HG03457 (cell line): ENCODE results near the gene HLCS.

Experiments
- ATAC-seq: cut with Tn5 transposase; IDR thresholded peaks from one replicate; pipeline ENCODE4 v1.9.1; 2021; ENCODE audit warnings: moderate number of reproducible peaks; ENCODE audit not compliant: unreplicated experiment

Gene HLCS

DNA sequence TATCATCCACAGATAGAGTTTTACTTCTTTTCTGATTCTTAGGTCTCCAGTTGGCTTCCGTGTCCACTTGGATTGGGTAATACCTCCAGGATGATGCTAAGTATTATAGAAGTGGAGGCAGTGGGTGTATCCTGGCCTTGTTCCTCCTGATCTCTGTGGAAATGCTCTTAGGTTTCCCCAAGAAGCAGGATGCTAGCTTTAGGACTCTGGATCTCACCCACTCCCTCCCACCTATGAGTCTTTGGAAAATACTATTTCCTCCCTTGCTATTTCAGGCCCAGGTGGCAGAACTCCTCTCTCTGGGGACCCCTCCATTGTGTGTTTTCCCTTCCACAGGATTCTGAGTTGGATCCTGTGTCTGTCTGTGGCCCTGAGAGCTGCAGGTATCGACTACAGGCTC, 180.9 kb downstream of the HLCS start:
- no peak for ATAC-seq

DNA sequence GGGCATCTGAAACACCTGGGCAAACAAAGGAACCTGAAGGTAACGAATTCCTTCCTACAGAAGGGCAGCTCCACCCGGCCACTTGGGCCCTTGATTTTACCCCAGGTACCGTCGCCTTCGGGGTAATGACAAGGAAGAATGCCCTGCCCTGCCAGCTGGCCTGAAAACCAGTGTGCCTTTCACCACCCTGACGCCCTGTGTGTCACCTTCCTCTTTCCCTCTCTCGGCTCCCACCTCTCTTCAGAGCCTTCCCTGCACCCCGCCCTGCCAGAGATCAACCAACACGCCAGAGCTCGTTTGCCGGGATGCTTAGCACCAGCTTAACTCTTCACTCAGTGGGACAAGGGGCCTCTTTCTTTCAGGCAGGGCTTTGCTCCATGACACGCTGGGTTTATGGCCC, 181.5 kb downstream of the HLCS start:
- ATAC-seq: no peak

DNA sequence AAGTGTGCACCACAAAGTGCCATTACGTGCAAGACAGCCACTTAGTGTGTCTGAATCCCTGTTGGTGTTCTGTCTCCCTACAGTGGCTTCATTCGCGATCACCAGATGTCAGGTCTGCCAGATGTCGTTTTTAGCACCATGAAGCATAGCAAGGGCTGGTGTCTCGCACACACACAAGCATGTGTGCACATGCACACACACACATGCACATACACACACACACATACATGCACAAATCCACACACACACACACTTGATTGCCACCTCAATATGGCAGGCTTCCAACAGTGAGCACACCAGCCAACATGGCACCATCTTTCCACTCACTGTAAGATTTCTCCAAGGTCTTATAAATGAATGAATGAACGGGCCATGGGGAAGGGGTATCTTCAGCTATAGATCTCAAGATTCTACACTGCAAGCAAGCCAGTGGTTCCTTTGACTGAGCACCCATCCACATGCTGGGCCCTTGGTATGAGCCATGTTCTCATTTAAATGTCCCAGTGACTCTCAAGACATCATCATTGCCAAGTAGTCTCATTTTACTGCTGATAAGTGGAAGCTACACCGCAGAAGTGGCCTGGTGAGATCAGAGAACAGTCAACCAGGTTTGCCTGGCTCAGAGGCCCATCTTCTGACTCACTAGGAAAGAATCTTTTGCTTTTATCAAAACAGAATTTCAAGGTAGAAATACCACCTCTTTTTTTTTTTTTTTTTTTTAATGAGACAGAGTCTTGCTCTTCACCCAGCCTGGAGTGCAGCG, 182.7 kb downstream of the HLCS start:
- ATAC-seq: no peak

DNA sequence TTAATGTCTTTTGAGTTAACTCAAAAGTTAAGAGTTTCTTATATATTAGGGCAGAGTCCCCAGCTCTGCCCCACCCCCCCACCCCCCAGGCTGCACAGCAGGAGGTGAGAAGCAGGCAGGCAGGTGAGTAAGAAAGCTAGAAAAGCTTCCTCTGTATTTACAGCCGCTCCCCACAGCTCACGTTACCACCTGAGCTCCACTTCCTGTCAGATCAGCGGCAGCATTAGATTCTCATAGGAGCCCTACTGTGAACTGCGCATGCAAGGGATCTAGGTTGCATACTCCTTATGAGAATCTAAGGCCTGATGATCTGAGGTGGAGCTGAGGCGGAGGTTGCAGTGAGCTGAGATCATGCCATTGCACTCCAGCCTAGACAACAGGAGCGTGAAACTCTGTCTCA, 185.6 kb downstream of the HLCS start:
- ATAC-seq: no peak

GRCh38 chr21:36776981-36777617, 189.4 kb downstream of the HLCS start:
- no peak for ATAC-seq

DNA sequence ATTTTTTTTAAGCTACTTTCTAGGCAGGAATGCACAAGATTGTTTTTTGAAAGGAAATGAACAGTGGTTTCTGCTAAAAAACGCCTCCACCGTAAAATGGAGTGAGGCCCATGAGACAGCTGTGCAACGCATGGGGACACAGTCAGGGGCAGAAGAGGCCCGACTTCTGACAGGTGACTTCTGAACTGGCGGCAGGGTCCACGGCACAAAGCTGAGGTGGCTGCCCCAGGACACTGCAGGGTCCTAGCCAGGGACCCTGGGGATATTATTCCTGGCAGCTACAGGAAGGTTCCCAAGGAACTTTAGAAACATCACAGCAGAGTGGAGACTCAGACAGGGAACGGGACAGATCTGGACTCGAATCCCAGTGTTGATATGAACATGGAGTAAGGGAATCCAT, 192.5 kb downstream of the HLCS start:
- no peak for ATAC-seq

- ATAC-seq: no peak
Observed at GRCh38 chr21:36773117-36773516, 193.4 kb downstream of the HLCS start.

- no peak for ATAC-seq
Observed at GRCh38 chr21:36769051-36769839, 197.2 kb downstream of the HLCS start.

DNA sequence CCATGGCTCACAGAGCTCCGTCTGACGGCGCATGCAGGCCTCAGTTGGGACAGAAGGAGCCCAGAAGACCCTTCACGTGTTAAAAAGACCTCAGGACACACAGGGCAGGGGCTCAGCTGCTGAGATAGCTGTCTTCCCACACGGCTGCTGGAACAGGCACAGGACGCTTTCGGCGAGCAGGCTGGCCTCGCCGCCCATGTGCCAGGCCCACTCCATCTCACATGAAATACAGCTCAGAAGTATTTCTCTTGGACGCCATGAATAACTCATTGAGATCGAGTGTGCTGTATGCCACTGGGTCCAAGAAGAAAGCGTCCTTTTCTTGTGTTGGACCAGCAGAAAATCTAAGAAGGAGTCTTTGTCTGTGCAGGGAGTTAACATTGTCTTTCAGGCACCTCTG, 198.0 kb downstream of the HLCS start:
- no peak for ATAC-seq

DNA sequence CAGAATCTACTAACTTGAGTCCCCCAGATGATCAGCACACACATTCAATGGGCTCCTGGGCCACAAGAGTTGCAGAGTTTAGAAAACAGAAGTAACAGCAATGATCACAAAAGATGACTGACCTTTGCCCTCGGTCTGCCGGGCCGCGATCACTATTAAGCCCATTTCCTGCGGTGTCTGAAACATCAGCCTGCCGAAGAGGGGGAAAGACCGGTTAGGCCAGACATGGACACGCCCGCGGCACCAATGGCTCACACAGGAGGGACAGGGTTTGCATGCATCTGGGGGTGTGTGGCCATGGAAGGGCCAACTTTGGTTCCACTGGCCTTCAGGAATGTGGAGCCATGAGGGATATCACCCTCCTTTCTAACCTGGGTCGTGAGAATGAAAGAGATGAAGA, 199.4 kb downstream of the HLCS start:
- no peak for ATAC-seq

DNA sequence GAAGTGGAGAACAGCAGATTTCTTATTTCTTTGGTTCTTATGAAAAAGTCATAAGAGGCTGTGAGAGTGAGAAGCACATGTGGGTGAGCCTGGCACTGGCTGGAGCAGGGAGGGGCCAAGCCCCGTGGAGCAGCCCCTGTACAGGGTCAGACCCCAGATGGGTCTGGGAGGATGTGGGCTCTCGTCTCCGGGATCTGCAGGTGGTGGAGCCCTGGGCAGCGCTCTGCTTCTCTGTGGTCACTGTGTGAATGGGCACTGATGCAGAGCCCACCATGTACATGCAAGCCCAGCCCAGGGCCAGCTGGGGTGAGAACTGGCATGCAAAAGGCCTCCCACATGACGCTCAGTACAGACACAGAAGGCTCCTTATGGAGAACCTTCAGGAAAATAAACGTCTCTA, 200.0 kb downstream of the HLCS start:
- no peak for ATAC-seq

DNA sequence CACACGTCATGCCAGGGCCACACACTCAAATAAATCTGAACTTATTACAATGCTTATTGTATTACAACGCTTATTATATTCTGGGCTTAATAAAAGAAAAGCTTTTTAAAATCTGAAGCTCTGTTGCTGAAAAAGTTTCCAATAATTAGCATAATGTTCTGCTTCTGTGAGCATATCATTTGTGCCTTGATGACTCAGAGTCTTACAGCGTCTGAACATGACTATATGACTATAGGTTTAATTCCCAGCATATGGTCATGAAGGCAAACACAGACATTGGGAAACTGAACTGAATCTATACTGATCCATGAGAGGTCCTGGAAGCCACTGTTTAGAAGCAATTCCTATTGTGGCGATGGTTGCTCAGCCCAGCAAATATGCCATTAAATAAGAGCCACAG, 201.2 kb downstream of the HLCS start:
- no peak for ATAC-seq

- ATAC-seq: no peak
Observed at GRCh38 chr21:36763305-36763704, 203.2 kb downstream of the HLCS start.

DNA sequence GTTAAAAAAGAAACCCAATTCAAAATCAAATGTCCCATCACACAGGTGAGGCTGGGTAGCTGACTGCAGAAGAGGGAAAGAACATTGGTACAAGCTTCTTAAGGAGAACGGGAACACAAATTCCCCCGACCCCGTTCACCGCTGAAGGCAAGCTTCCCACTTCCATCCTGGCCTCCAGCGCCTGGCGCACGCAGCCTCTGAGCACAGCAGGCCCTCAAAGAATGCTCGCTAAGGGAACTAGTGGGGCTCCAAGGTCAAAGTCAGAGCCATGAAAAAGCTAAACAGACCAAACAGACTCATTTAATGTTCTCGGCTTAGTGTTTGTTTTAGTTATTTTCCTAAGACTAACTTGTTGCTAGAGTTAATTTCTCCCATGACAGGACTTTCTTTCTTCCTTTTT, 203.8 kb downstream of the HLCS start:
- ATAC-seq: no peak

DNA sequence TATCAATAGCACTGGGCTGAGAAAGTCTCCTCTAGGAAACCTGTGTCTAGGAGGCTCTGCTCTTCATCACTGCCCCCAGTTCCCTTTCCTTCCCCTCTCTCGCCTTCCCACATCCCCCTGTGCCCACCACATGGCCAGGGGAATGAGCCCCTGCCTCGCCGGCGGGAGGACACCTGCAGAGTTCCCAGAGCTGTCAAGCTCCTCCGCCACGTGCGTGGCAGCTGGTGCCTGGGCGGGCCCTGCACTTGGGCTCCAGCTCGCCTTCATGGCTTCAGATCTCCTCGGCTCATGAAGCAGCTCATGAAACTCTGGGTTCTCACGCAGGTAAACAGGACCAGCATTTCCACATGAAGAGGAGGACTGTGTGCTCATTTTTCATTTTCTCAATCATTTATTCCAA, 204.8 kb downstream of the HLCS start:
- ATAC-seq: no peak

- ATAC-seq: no peak
Observed at GRCh38 chr21:36759348-36760083, 207.0 kb downstream of the HLCS start.

- no peak for ATAC-seq
Observed at GRCh38 chr21:36757196-36757595, 209.3 kb downstream of the HLCS start.

DNA sequence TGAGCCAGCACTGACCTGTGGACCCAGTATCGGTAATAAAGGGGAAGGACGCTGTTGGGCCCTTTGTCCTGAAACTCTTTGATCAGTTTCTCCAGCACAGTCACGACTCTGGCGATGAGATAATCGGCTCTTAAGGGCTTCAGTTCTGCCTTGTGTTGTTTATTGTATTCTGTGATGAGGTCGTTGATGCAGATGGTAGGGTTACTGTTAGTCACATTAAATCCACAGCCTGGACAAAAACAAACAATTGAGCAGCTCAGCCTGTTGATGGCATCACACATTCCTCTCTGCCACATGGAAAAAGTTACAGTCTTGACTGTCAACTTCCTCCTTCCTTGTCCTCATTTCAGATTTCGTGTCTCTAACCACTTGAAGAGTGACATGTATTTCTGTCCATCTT, 209.9 kb downstream of the HLCS start:
- ATAC-seq: no peak

GRCh38 chr21:36754241-36754898, 212.1 kb downstream of the HLCS start:
- ATAC-seq: no peak

GRCh38 chr21:36753556-36753955, 212.9 kb downstream of the HLCS start:
- ATAC-seq: no peak

- ATAC-seq: no peak
Observed at GRCh38 chr21:36751383-36751782, 215.1 kb downstream of the HLCS start.
